NT2/D1 (cell line): ENCODE measurements around the gene CTXN1.
"Not testable (repeated sequence)": the region's sequence is repeated elsewhere in the genome, so short reads cannot be mapped to it uniquely, and the experiment has no call there.

ENCODE experiments used
- DNase-seq: peaks from one replicate; pipeline ENCODE4 v3.0.0-alpha.2; 2011; ENCODE audit warnings: low read depth, low spot score
- H3K27me3 ChIP-seq: 2 replicates; pipeline ENCODE4 v1.6.0; 2011; ENCODE audit warnings: mild to moderate bottlenecking; ENCODE audit not compliant: insufficient read length, insufficient read depth
- H3K36me3 ChIP-seq: 2 replicates; pipeline ENCODE4 v1.6.1; 2011; ENCODE audit warnings: mild to moderate bottlenecking, low read length, mixed read lengths; ENCODE audit not compliant: insufficient read depth, insufficient read length
- H3K4me1 ChIP-seq: 2 replicates; pipeline ENCODE4 v1.5.1; 2011; ENCODE audit not compliant: insufficient read depth, insufficient read length
- H3K4me3 ChIP-seq: 2 replicates; pipeline ENCODE4 v1.5.1; 2011; ENCODE audit warnings: low read depth; ENCODE audit not compliant: insufficient read length
- H3K9ac ChIP-seq: 2 replicates; pipeline ENCODE4 v1.6.0; 2011; ENCODE audit warnings: low read depth; ENCODE audit not compliant: insufficient read length
- H3K9me3 ChIP-seq: 2 replicates; pipeline ENCODE4 v1.5.1; 2011; ENCODE audit warnings: mild to moderate bottlenecking, low read length; ENCODE audit not compliant: insufficient read depth
- SUZ12 ChIP-seq: IDR thresholded peaks from 2 replicates; pipeline ENCODE4 v1.6.1; 2011; ENCODE audit not compliant: insufficient read length, insufficient read depth; ENCODE audit errors: extremely low read depth
- YY1 ChIP-seq: IDR thresholded peaks from 2 replicates; pipeline ENCODE4 v1.6.1; 2011; ENCODE audit not compliant: insufficient read length, insufficient read depth
- ZNF274 ChIP-seq: IDR thresholded peaks from 2 replicates; pipeline ENCODE4 v1.6.1; 2011; ENCODE audit warnings: mild to moderate bottlenecking, low read depth, low read length

Gene CTXN1

GRCh38 chr19:7933828-7934725 lies 8.1 kb upstream of the CTXN1 start:
- DNase-seq: no peak
- H3K36me3 ChIP-seq: peaks cover 88% of the 10 kb centered on the region
- peaks cover 4% of the 10 kb centered on the region for H3K4me1 ChIP-seq
- H3K9ac ChIP-seq: no peak overlapping the region
- H3K27me3 ChIP-seq: no peaks in the 10 kb centered on the region
- H3K4me3 ChIP-seq: no peak overlapping the region
- TF ChIP-seq SUZ12: no peak
- TF ChIP-seq ZNF274: no peak
- H3K9me3 ChIP-seq: no peaks in the 10 kb centered on the region

DNA sequence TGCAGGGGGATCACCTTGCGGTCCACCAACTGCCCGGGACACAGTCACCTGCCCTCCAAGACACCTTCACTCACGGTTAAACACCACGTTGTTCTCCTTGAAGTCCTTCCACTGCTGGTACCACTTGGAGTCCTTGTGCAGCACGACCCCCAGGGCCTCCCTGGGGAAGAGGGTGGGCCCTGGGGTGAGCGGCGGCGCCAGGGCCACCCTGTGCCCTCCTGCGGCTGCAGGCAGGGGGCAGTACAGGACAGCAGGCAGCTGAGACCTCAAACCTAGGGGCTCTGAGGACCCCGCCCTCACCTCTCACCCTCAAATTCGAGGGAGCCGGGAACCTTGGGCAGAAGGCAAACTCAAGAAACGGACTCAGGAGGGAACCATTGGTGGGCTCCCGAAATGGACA lies 7.5 kb upstream of the CTXN1 start:
- peaks cover 85% of the 10 kb centered on the region for H3K36me3 ChIP-seq
- no peak for DNase-seq
- TF ChIP-seq SUZ12: no peak
- no peak for TF ChIP-seq YY1
- no peak for TF ChIP-seq ZNF274
- H3K27me3 ChIP-seq: no peaks in the 10 kb centered on the region
- no peak overlapping the region for H3K9ac ChIP-seq
- peaks cover 8% of the 10 kb centered on the region for H3K4me1 ChIP-seq
- H3K9me3 ChIP-seq: no peaks in the 10 kb centered on the region
- no peak overlapping the region for H3K4me3 ChIP-seq

DNA sequence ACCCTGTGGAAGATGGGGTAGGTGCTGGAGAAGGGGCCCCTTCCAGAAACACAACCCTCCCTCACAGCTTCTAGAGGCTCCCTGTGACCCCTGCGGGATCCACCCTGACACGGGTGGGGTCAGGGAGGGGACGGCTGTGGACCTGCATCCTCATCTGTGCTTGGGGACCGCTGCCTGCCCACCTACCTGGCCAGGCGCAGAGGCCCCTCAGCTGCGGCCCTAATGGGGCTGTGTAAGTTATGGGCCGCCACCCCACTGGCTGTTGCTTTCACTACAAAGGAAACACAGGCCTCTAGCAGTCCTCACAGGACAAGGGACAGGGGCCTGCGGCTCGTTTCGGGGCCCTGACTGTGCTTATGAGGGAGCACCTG lies 7.0 kb upstream of the CTXN1 start:
- no peak for TF ChIP-seq SUZ12
- no peak for TF ChIP-seq YY1
- TF ChIP-seq ZNF274: no peak
- H3K27me3 ChIP-seq: no peaks in the 10 kb centered on the region
- H3K4me1 ChIP-seq: peaks cover 11% of the 10 kb centered on the region
- H3K36me3 ChIP-seq: peaks cover 86% of the 10 kb centered on the region
- H3K4me3 ChIP-seq: no peak overlapping the region
- no peaks in the 10 kb centered on the region for H3K9me3 ChIP-seq
- no peak for DNase-seq
- peak overlapping the region; percentile 50 for H3K9ac ChIP-seq

- Histone ChIP-seq H3K36me3 (peaks cover 87% of the 10 kb centered on the region), H3K9ac (no peak overlapping the region), H3K4me3 (no peak overlapping the region), H3K27me3 (no peaks in the 10 kb centered on the region), H3K4me1 (peaks cover 16% of the 10 kb centered on the region), H3K9me3 (no peaks in the 10 kb centered on the region)
- no peak for TF ChIP-seq SUZ12
- no peak for TF ChIP-seq ZNF274
- TF ChIP-seq YY1: no peak
- DNase-seq: no peak
Measured at GRCh38 chr19:7932276-7932929, 6.5 kb upstream of the CTXN1 start.

GRCh38 chr19:7931221-7932061 lies 5.5 kb upstream of the CTXN1 start:
- Histone ChIP-seq H3K9ac (no peak overlapping the region), H3K27me3 (no peaks in the 10 kb centered on the region), H3K4me1 (peaks cover 24% of the 10 kb centered on the region), H3K9me3 (no peaks in the 10 kb centered on the region), H3K36me3 (peaks cover 87% of the 10 kb centered on the region), H3K4me3 (no peak overlapping the region)
- no peak for TF ChIP-seq SUZ12
- TF ChIP-seq ZNF274: no peak
- no peak for DNase-seq

DNA sequence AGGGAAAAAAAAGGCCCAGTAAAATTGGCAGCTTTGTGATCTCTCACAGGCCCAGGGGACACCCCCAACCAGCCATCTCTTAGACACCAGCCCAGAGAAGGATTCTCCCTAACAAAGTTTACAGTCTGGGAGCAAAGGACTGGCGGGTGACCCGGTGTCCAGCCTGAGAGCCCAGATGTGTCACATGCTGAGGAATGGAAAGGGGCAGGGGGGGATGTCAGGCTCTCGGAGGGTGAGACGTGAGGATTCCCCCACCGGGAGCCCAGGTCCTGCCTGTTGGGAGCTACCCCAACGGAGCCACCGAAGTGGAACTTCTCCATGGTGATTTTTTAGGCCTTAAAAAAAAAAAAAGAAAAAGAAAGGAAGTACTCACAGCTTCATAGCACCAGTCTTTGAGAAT lies 4.8 kb upstream of the CTXN1 start:
- Histone ChIP-seq H3K36me3 (peaks cover 80% of the 10 kb centered on the region), H3K9ac (no peak overlapping the region), H3K9me3 (no peaks in the 10 kb centered on the region), H3K27me3 (no peaks in the 10 kb centered on the region), H3K4me1 (peaks cover 28% of the 10 kb centered on the region), H3K4me3 (no peak overlapping the region)
- DNase-seq: no peak
- TF ChIP-seq ZNF274 (no peak), YY1 (no peak), SUZ12 (no peak)

GRCh38 chr19:7930030-7930429 lies 4.1 kb upstream of the CTXN1 start:
- not testable (repeated sequence) for H3K27me3 ChIP-seq, H3K4me3 ChIP-seq, H3K9ac ChIP-seq, H3K9me3 ChIP-seq, DNase-seq
- Histone ChIP-seq H3K36me3 (peaks cover 74% of the 10 kb centered on the region), H3K4me1 (peaks cover 28% of the 10 kb centered on the region)
